ENCODE data around the gene SIK3.

DNA sequence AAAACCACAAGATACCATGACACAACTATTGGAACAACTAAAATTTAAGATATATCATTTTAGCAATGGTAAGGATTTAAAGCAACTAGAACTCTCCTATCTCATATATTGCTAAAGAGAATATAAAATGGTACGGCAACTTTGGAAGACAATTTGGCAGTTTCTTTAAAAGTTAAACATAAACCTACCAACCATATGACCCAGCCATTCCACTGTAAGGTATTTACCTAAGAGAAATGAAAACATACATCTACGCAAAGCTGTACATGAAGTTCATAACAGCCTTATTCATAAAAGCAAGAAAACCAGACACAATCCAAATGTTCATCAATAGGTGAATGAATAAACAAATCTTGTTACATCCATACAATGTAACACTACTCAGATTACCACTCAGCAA is 31.3 kb downstream of the SIK3 start:
- TF ChIP-seq, protein P1, sequence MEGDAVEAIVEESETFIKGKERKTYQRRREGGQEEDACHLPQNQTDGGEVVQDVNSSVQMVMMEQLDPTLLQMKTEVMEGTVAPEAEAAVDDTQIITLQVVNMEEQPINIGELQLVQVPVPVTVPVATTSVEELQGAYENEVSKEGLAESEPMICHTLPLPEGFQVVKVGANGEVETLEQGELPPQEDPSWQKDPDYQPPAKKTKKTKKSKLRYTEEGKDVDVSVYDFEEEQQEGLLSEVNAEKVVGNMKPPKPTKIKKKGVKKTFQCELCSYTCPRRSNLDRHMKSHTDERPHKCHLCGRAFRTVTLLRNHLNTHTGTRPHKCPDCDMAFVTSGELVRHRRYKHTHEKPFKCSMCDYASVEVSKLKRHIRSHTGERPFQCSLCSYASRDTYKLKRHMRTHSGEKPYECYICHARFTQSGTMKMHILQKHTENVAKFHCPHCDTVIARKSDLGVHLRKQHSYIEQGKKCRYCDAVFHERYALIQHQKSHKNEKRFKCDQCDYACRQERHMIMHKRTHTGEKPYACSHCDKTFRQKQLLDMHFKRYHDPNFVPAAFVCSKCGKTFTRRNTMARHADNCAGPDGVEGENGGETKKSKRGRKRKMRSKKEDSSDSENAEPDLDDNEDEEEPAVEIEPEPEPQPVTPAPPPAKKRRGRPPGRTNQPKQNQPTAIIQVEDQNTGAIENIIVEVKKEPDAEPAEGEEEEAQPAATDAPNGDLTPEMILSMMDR (conservative IDR thresholded peaks at IDR 0.05; ENCODE audit: low read depth, low read length): no peak
- no peak for TF ChIP-seq EZH2 (IDR thresholded peaks at IDR 0.05; ENCODE audit: low read length, unreplicated experiment)
